KOPT-K1 (cell line): ENCODE measurements around the gene SBK1.
"Not testable (repeated sequence)": the region's sequence is repeated elsewhere in the genome, so short reads cannot be mapped to it uniquely, and the experiment has no call there.

Experiments
- H3K27ac ChIP-seq: fragments of 200-600 bp; sonication (generic); 2 replicates; pipeline ENCODE4 v1.5.1; 2016; ENCODE audit warnings: antibody characterized with exemption, mild to moderate bottlenecking, low read depth, low read length; ENCODE audit not compliant: poor library complexity, severe bottlenecking
- H3K36me3 ChIP-seq: fragments of 200-600 bp; sonication (generic); 2 replicates; pipeline ENCODE4 v1.5.1; 2017; ENCODE audit warnings: antibody characterized with exemption, mild to moderate bottlenecking, low read length, moderate library complexity; ENCODE audit not compliant: insufficient read depth
- H3K9me3 ChIP-seq: fragments of 200-600 bp; sonication (generic); 2 replicates; pipeline ENCODE4 v1.5.1; 2017; ENCODE audit warnings: antibody characterized with exemption, low read length, mild to moderate bottlenecking; ENCODE audit not compliant: insufficient read depth, poor library complexity, severe bottlenecking

Gene SBK1

DNA sequence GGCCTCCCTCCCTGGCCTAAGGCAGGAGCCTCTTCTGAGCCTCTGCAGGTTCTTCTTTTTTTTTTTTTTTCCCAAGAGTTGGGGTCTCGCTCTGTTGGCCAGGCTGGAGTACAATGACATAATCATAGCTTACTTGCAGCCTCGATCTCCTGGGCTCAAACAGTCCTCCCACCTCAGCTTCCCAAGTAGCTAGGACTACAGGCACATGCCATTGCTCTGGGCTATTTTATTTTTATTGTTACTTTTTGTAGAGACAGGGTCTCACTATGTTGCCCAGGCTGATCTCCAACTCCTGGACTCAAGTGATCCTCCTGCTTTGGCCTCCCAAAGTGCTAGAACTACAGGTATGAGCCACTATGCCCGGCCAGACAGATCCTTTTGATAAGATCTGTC is 32.6 kb downstream of the SBK1 start:
- no peaks in the 10 kb centered on the region for H3K36me3 ChIP-seq
- H3K27ac ChIP-seq = no peak overlapping the region

GRCh38 chr16:28326881-28327610 is 34.7 kb downstream of the SBK1 start:
- no peak overlapping the region for H3K27ac ChIP-seq
- no peaks in the 10 kb centered on the region for H3K36me3 ChIP-seq
- H3K9me3 ChIP-seq = no peaks in the 10 kb centered on the region

More for the DNA sequence above, 32.6 kb downstream of the SBK1 start:
- no peaks in the 10 kb centered on the region for H3K9me3 ChIP-seq

GRCh38 chr16:28330232-28330631 is 37.9 kb downstream of the SBK1 start:
- not testable (repeated sequence) for H3K27ac ChIP-seq, H3K9me3 ChIP-seq, H3K36me3 ChIP-seq

DNA sequence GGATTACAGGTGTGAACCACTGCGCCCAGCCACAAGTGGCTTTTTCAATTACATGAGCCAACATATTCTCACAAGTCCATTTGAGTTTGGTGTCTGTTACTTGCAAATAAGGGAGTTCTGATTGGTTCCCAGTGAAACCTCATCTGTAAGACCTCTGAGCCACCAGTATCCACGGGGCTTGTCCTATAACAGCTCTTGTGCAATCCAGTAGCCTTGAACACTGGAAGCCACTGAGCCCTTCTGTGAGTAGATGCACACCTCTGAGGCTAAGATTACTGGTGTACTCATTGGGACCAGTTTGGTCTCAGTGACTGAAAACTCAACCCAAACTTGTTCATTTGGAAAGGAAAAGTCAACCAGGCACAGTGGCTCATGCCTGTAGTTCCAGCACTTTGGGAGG is 38.7 kb downstream of the SBK1 start:
- H3K36me3 ChIP-seq, H3K9me3 ChIP-seq, H3K27ac ChIP-seq: not testable (repeated sequence)

DNA sequence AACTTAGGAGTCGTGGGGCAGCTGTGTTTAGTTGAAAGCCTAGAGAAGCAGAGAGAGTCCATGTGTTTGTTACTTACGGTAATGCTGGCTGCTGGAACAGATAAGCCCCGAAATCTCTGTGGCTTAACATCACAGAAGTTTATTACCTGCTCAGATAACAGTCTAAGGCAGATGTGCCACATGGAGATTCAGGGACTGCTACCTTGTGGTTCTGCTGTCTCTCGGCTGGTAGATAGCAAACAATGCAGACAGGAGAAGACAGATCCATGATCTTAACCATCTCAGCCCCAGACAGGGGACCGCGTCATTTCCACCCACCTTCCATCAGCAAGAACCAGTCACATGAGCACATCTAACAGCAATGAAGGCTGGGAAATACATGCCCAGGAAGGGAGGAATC is 40.3 kb downstream of the SBK1 start:
- not testable (repeated sequence) for H3K36me3 ChIP-seq, H3K9me3 ChIP-seq, H3K27ac ChIP-seq

- not testable (repeated sequence) for H3K27ac ChIP-seq, H3K36me3 ChIP-seq, H3K9me3 ChIP-seq
Measured at GRCh38 chr16:28335678-28336077, 43.4 kb downstream of the SBK1 start.

- not testable (repeated sequence) for H3K36me3 ChIP-seq, H3K27ac ChIP-seq, H3K9me3 ChIP-seq
Measured at GRCh38 chr16:28336940-28337710, 44.8 kb downstream of the SBK1 start.

GRCh38 chr16:28338230-28338629 is 45.9 kb downstream of the SBK1 start:
- H3K27ac ChIP-seq, H3K36me3 ChIP-seq, H3K9me3 ChIP-seq: not testable (repeated sequence)

- not testable (repeated sequence) for H3K27ac ChIP-seq, H3K36me3 ChIP-seq, H3K9me3 ChIP-seq
Measured at GRCh38 chr16:28362600-28362999, 70.3 kb downstream of the SBK1 start.

- not testable (repeated sequence) for H3K9me3 ChIP-seq, H3K27ac ChIP-seq, H3K36me3 ChIP-seq
Measured at GRCh38 chr16:28363408-28363807, 71.1 kb downstream of the SBK1 start, which contains the start of gene NPIPB6. NPIPB6 (minus strand) TSS chr16:28363508; CDS start chr16:28362822, 686 bp downstream.

- not testable (repeated sequence) for H3K36me3 ChIP-seq, H3K9me3 ChIP-seq, H3K27ac ChIP-seq
Measured at GRCh38 chr16:28364268-28365173, 72.2 kb downstream of the SBK1 start.

GRCh38 chr16:28367926-28368325 is 75.6 kb downstream of the SBK1 start:
- H3K9me3 ChIP-seq, H3K36me3 ChIP-seq, H3K27ac ChIP-seq: not testable (repeated sequence)
